ENCODE measurements around the gene FHL3. TPM values are rescaled to one million over a fixed set of nuclear protein-coding genes. Genes with fewer than 3 reads are reported as not detected.

FHL3 gene
- total RNA-seq, 1 experiment from 2014 or later = 106 TPM

DNA sequence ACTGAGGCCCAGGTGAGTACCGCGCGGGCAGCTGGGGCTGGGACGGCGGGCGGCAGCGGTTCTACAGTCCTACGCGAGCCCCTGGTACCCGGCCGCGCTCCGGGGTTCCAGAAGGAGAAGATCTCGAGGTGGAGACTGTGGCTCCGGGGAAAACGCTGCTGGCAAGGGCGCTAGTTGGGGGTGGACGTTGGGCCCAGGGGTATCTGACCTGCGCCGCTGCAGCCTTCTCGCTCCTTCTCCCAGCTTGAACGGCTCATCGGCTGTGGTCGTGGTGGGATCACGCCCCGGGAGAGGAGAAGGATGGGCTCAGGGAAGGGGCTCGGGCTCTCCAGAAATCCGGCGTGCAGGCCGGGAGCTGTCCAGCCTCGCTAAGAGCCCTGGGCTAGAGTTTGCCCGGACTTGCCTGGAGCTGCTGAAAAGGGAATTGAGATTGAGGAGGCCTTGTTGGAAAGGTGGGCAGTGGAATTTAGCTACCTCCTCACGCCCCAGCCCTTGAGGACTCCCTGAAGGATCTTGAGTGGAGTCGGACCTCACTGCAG, 42.4 kb upstream of the FHL3 start:
- intact Hi-C loops (cut with micrococcal nuclease; ENCODE audit: unreplicated experiment) = loop anchor here (5.0 kb wide), 1 partner anchor 680 kb away; no protein-coding TSS in a partner anchor
- peak overlapping the region; percentile 88 for H3K27ac ChIP-seq (ENCODE audit: low read depth, low read length, poor library complexity, severe bottlenecking)
- H3K27me3 ChIP-seq (replicated peaks; ENCODE audit: insufficient read depth, low read depth, low read length, poor library complexity) = no peaks in the 10 kb centered on the region
- peak overlapping the region; percentile 97 for H3K4me3 ChIP-seq (ENCODE audit: low read depth, low read length, poor library complexity, severe bottlenecking)
- TF ChIP-seq, protein P1, sequence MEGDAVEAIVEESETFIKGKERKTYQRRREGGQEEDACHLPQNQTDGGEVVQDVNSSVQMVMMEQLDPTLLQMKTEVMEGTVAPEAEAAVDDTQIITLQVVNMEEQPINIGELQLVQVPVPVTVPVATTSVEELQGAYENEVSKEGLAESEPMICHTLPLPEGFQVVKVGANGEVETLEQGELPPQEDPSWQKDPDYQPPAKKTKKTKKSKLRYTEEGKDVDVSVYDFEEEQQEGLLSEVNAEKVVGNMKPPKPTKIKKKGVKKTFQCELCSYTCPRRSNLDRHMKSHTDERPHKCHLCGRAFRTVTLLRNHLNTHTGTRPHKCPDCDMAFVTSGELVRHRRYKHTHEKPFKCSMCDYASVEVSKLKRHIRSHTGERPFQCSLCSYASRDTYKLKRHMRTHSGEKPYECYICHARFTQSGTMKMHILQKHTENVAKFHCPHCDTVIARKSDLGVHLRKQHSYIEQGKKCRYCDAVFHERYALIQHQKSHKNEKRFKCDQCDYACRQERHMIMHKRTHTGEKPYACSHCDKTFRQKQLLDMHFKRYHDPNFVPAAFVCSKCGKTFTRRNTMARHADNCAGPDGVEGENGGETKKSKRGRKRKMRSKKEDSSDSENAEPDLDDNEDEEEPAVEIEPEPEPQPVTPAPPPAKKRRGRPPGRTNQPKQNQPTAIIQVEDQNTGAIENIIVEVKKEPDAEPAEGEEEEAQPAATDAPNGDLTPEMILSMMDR (conservative IDR thresholded peaks at IDR 0.05; ENCODE audit: low read depth, low read length) = no peak
- TF ChIP-seq EZH2 (IDR thresholded peaks at IDR 0.05; ENCODE audit: borderline replicate concordance, low read depth, low read length, poor library complexity, severe bottlenecking) = no peak
- BruUV-seq (replicated peaks) = no TSS peak
- peaks cover 29% of the 10 kb centered on the region for H3K36me3 ChIP-seq (ENCODE audit: insufficient read depth, low read length, poor library complexity, severe bottlenecking)
- ChIA-PET CTCF (interaction anchor here (0.6 to 1.5 kb wide), 3 partner anchors 24 to 716 kb away, joined by 7 to 8 read pairs (median 7); no protein-coding TSS in a partner anchor), POLR2A (ENCODE audit: low non-redundant PET) (interaction anchor here (0.6 kb wide), 1 partner anchor 52 kb away, joined by 4 read pairs; no protein-coding TSS in a partner anchor)
- DNase-seq (ENCODE audit: low spot score) = no peak
- no peaks in the 10 kb centered on the region for H3K9me3 ChIP-seq (ENCODE audit: low read depth, low read length, poor library complexity, severe bottlenecking)
- peaks cover 41% of the 10 kb centered on the region for H3K4me1 ChIP-seq (ENCODE audit: insufficient read depth, low read length, poor library complexity, severe bottlenecking)

GRCh38 chr1:38046884-38047602, 41.7 kb upstream of the FHL3 start:
- peaks cover 35% of the 10 kb centered on the region for H3K36me3 ChIP-seq (ENCODE audit: insufficient read depth, low read length, poor library complexity, severe bottlenecking)
- H3K4me1 ChIP-seq (ENCODE audit: insufficient read depth, low read length, poor library complexity, severe bottlenecking) = peaks cover 37% of the 10 kb centered on the region
- peak; percentile 98 for DNase-seq (ENCODE audit: low spot score)
- TF ChIP-seq, protein P1 (conservative IDR thresholded peaks at IDR 0.05; ENCODE audit: low read depth, low read length) = 0 out of 2 replicates have a peak, but pooled peaks have one; percentile 20
- no peak for TF ChIP-seq EZH2 (IDR thresholded peaks at IDR 0.05; ENCODE audit: borderline replicate concordance, low read depth, low read length, poor library complexity, severe bottlenecking)
- ChIA-PET POLR2A (ENCODE audit: low non-redundant PET) (interaction anchor here (0.5 to 0.9 kb wide), 6 partner anchors 17 to 294 kb away, joined by 3 to 7 read pairs (median 4); no protein-coding TSS in a partner anchor), CTCF (interaction anchor here (0.6 to 1.3 kb wide), 5 partner anchors 13 to 538 kb away, joined by 3 to 7 read pairs (median 4); no protein-coding TSS in a partner anchor)
- intact Hi-C loops (cut with micrococcal nuclease; ENCODE audit: unreplicated experiment) = loop anchor here (5.0 kb wide), 1 partner anchor 680 kb away; no protein-coding TSS in a partner anchor
- no TSS peak for BruUV-seq (replicated peaks)
- no peaks in the 10 kb centered on the region for H3K27me3 ChIP-seq (replicated peaks; ENCODE audit: insufficient read depth, low read depth, low read length, poor library complexity)
- peak overlapping the region; percentile 97 for H3K4me3 ChIP-seq (ENCODE audit: low read depth, low read length, poor library complexity, severe bottlenecking)
- no peaks in the 10 kb centered on the region for H3K9me3 ChIP-seq (ENCODE audit: low read depth, low read length, poor library complexity, severe bottlenecking)
- H3K27ac ChIP-seq (ENCODE audit: low read depth, low read length, poor library complexity, severe bottlenecking) = peak overlapping the region; percentile 88

DNA sequence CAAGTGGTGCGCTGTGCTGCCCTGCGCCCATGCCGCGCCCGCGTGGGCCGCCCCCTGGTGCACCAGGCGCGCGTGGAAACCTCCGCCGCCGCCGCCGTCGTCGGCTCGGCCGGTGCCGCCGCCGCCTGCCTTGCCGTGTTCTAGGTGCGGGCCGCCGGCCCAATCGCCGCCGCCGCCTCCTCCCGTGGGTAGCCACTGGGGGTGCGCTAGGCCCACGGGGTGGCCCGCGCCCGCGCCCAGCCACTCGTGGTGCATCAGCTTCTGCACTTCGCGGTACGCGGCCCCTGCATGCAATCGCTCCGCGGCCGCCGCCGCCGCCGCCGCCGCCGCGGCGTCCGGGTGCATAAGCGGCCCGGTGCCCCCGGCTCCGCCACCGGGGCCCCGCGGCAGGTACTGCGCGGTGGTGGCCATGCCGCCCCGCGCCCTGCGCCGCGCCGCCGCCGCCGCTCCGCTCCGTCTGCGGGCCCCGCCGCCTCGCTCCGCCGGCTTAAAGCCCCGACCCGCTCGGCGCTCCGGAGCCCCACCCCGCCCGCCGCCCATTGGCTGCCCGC, 41.1 kb upstream of the FHL3 start, which contains the start of gene POU3F1:
Gene POU3F1 (minus strand): TSS at position 461 of the 551 bp plus-strand sequence. CDS start 50 bp downstream, at position 411.
- BruUV-seq (replicated peaks) = no TSS peak
- Histone ChIP-seq H3K36me3 (ENCODE audit: insufficient read depth, low read length, poor library complexity, severe bottlenecking) (peaks cover 42% of the 10 kb centered on the region), H3K9me3 (ENCODE audit: low read depth, low read length, poor library complexity, severe bottlenecking) (no peaks in the 10 kb centered on the region), H3K4me3 (ENCODE audit: low read depth, low read length, poor library complexity, severe bottlenecking) (peak within 1 kb of the TSS; percentile 97), H3K27ac (ENCODE audit: low read depth, low read length, poor library complexity, severe bottlenecking) (peak within 1 kb of the TSS; percentile 93), H3K27me3 (replicated peaks; ENCODE audit: insufficient read depth, low read depth, low read length, poor library complexity) (no peaks in the 10 kb centered on the region), H3K4me1 (ENCODE audit: insufficient read depth, low read length, poor library complexity, severe bottlenecking) (peaks cover 37% of the 10 kb centered on the region)
- TF ChIP-seq, protein P1 (conservative IDR thresholded peaks at IDR 0.05; ENCODE audit: low read depth, low read length) = no peak
- TF ChIP-seq EZH2 (IDR thresholded peaks at IDR 0.05; ENCODE audit: borderline replicate concordance, low read depth, low read length, poor library complexity, severe bottlenecking) = no peak
- intact Hi-C loops (cut with micrococcal nuclease; ENCODE audit: unreplicated experiment) = loop anchor here (5.0 kb wide), 1 partner anchor 681 kb away; no protein-coding TSS in a partner anchor
- POLR2A ChIA-PET (ENCODE audit: low non-redundant PET) = interaction anchor here (0.5 to 1.1 kb wide), 7 partner anchors 18 to 294 kb away, joined by 3 to 7 read pairs (median 4); no protein-coding TSS in a partner anchor
- CTCF ChIA-PET = interaction anchor here (0.6 to 1.3 kb wide), 5 partner anchors 14 to 539 kb away, joined by 3 to 7 read pairs (median 4); no protein-coding TSS in a partner anchor
- DNase-seq (ENCODE audit: low spot score) = no peak

Measured in A673 (cell line).